ENCODE results near the gene ARF5.
"Not testable (repeated sequence)": the region's sequence is repeated elsewhere in the genome, so short reads cannot be mapped to it uniquely, and the experiment has no call there.

The ARF5 gene

DNA sequence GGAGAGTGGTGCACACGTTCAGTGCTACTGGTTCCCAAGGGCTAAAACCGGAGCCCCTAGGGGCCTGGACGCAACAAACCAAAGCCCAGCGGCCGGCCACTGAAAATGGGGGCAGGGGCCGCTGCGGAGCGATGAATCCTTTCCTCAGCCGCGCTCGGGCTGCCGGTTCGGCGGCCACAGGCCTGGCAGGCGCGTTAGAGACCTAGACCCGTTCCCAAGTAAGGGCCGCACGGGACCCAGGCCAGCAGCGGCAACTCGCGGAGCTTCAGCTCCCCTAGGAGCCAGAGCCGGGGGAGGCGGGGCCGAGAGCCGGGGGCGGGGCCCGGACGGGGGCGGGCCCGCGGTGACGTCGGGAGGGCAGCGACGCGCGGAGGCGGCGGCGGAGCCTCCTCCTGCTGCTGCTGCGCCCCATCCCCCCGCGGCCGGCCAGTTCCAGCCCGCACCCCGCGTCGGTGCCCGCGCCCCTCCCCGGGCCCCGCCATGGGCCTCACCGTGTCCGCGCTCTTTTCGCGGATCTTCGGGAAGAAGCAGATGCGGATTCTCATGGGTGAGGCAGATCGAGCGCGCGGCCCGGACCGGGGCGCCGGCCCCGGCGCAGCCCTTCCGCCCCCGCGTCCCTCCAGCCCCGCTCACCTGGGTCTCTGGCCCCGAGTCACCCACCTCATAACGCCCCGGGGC lies at the start of gene ARF5:
Gene ARF5 (plus strand): TSS at position 393 of the 678 bp plus-strand sequence. CDS start 88 bp downstream, at position 481.
- TF ChIP-seq, protein P1, sequence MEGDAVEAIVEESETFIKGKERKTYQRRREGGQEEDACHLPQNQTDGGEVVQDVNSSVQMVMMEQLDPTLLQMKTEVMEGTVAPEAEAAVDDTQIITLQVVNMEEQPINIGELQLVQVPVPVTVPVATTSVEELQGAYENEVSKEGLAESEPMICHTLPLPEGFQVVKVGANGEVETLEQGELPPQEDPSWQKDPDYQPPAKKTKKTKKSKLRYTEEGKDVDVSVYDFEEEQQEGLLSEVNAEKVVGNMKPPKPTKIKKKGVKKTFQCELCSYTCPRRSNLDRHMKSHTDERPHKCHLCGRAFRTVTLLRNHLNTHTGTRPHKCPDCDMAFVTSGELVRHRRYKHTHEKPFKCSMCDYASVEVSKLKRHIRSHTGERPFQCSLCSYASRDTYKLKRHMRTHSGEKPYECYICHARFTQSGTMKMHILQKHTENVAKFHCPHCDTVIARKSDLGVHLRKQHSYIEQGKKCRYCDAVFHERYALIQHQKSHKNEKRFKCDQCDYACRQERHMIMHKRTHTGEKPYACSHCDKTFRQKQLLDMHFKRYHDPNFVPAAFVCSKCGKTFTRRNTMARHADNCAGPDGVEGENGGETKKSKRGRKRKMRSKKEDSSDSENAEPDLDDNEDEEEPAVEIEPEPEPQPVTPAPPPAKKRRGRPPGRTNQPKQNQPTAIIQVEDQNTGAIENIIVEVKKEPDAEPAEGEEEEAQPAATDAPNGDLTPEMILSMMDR (conservative IDR thresholded peaks at IDR 0.05): no peak
- no peak; the same call in 1 of the 2 replicates for TF ChIP-seq ZFX (IDR thresholded peaks at IDR 0.05)
- peak within 1 kb of the TSS; percentile 95 for H3K27ac ChIP-seq

DNA sequence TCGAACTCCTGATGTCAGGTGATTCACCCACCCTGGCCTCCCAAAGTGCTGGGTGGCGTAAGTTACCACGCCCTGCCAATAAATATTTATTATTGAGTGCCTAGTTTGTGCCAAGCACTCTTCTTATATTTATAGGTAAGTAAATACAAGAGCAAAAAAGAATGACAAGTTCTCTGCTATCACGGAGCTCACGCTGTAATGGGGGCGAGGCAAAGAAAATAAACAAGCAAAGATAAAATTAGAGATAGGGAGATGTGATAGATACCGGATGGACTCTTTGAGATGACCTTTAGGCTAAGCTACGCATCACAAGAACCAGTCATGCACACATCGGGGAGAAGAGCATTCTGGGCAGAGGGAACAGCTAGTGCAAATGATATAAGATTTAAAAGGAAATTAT lies 49.1 kb upstream of the ARF5 start:
- peak overlapping the region; percentile 11; the same call in 1 of the 2 replicates for H3K27ac ChIP-seq
- TF ChIP-seq, protein P1 (conservative IDR thresholded peaks at IDR 0.05): no peak
- no peak for TF ChIP-seq ZFX (IDR thresholded peaks at IDR 0.05)

DNA sequence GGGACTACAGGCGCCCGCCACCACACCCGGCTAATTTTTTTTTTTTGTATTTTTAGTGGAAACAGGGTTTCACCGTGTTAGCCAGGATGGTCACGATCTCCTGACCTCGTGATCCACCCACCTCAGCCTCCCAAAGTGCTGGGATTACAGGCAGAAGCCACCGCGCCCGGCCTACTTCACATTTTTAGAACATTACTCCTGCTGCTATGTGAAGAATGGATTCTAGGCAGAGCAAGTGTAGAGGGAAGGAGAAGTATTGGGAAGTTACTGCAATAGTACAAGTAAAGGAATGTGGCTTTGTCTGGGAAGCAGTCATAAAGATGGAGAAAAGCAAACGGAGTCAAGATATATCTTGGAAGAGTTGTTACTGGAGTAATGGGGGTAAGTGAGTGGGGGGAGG lies 47.8 kb upstream of the ARF5 start:
- not testable (repeated sequence) for H3K27ac ChIP-seq

DNA sequence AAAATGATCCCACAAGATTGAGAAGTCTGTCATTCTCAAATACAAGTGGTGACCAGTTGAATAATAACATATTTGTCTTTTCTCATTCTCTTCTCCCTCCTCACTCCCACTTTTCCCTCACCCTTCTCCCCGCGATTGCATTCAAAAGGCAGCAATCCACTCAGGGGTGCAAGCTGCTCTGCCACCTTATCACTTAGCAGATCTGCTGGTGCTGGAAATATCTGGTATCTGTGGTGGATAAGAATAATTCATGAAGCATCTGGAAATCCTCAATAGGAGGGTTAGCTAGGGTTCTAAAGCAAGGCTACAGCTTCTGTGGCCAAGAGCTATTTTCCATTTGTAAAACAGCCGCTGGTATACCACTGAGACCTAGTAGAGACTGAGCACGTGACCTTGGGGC lies 46.7 kb upstream of the ARF5 start:
- TF ChIP-seq, protein P1 (conservative IDR thresholded peaks at IDR 0.05): no peak
- TF ChIP-seq ZFX (IDR thresholded peaks at IDR 0.05): no peak
- H3K27ac ChIP-seq: no peak overlapping the region

DNA sequence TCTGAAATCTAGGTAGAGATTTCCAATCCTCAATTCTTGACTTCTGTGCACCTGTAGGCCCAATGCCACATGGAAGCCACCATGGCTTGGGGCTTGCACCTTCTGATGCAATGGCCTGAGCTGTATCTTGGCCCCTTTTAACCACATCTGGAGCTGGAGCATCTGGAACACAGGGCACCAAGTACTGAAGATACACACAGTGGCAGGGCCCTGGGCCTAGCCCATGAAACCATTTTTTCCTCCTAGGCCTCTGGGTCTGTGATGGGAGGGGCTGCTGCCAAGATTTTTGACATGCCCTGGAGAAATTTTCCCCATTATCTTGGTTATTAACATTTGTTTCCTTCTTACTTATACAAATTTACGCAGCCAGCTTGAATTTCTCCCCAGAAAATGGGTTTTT lies 41.9 kb upstream of the ARF5 start:
- H3K27ac ChIP-seq: no peak overlapping the region
- TF ChIP-seq, protein P1 (conservative IDR thresholded peaks at IDR 0.05): no peak
- no peak for TF ChIP-seq ZFX (IDR thresholded peaks at IDR 0.05)

DNA sequence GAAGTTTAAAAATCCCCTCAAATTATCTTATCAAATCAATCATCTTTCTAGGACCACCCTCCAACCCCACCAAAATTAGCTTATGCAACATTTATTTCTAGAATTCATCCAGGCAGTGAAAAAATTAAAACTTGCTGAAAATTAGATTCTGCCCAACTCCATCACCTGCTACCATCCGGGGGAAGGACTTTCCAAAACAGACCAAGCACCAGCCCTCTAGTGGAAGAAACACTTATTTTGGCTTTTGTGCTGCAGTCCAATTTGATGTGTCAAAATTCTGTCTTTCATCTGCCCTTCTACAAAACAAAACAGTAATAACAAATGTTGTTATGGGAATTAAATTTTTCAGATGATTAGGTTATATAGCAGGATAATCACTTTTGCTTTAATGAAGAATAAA lies 38.0 kb upstream of the ARF5 start:
- no peak for TF ChIP-seq ZFX (IDR thresholded peaks at IDR 0.05)
- TF ChIP-seq, protein P1 (conservative IDR thresholded peaks at IDR 0.05): peak; percentile 60
- H3K27ac ChIP-seq: no peak overlapping the region

DNA sequence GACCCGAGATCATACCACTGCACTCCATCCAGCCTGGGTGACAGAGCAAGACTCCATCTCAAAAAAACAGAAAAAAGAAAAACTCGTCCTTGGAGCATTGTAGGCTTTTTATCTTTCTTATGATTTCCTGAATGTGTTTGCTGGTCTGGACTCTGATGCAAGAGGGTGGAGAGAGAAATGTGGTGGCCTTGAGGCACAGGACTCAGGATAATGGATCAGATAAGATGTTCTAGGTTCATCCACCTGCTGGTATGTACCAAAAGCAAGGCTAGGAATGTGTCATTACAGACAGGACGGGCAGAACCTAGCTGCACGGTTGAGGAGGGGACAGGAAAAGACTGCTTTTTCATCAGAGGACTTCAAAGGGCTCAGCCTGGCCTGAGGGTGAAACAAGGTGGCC lies 36.3 kb upstream of the ARF5 start:
- TF ChIP-seq, protein P1 (conservative IDR thresholded peaks at IDR 0.05): no peak
- TF ChIP-seq ZFX (IDR thresholded peaks at IDR 0.05): no peak
- H3K27ac ChIP-seq: no peak overlapping the region

DNA sequence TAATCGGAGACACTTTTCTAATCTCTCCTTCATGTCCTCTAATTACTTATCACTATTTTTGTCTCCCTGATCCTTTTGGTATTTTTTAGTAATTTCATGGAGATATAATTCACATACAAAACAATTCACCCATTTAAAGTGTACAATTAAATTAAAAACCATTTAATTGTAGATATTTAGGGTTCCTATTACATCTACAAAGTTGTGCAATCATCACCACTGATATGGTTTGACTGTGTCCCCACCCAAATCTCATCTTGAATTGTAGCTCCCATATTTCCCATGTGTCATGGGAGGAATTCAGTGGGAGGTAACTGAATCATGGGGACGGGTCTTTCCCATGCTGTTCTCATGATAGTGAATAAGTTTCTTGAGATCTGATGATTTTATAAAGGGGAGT lies 31.8 kb upstream of the ARF5 start:
- TF ChIP-seq, protein P1 (conservative IDR thresholded peaks at IDR 0.05): no peak
- TF ChIP-seq ZFX (IDR thresholded peaks at IDR 0.05): no peak
- no peak overlapping the region for H3K27ac ChIP-seq

Measured in C4-2B (cell line).